Chondrocyte (in vitro differentiated cells): Measurements from ENCODE around the gene PRELP. TPM values are rescaled to one million over a fixed set of nuclear protein-coding genes. Genes with fewer than 3 reads are reported as not detected.

Source experiments
- DNase-seq: peaks from one replicate; pipeline ENCODE4 v3.0.0; 2021; ENCODE audit warnings: mixed read lengths, low spot score
- H3K27ac Mint-ChIP-seq: one replicate; pipeline ENCODE4 v1.8.0; 2021; ENCODE audit warnings: mild to moderate bottlenecking, moderate library complexity, mixed read lengths; ENCODE audit not compliant: unreplicated experiment
- H3K27me3 Mint-ChIP-seq: 2 replicates; pipeline ENCODE4 v1.8.0; 2021; ENCODE audit warnings: low read depth, mixed read lengths
- H3K36me3 Mint-ChIP-seq: 2 replicates; pipeline ENCODE4 v1.8.0; 2021; ENCODE audit warnings: low read depth, mixed read lengths
- H3K4me1 Mint-ChIP-seq: 2 replicates; pipeline ENCODE4 v1.8.0; 2021; ENCODE audit warnings: low read depth, mild to moderate bottlenecking, mixed read lengths
- H3K4me3 Mint-ChIP-seq: one replicate; pipeline ENCODE4 v1.8.0; 2021; ENCODE audit warnings: mild to moderate bottlenecking, moderate library complexity, mixed read lengths; ENCODE audit not compliant: unreplicated experiment
- H3K9me3 Mint-ChIP-seq: 2 replicates; pipeline ENCODE4 v1.8.0; 2021; ENCODE audit warnings: low read depth, mixed read lengths
- total RNA-seq: library from RNA; stranded (reverse); gene quantifications from 3 replicates; pipeline ENCODE4 v1.2.1, GENCODE V29; 2021
- TF ChIP-seq, protein P1 (sequence below): fragments of 200-600 bp; sonication (generic); IDR thresholded peaks from 2 replicates; pipeline ENCODE4 v1.5.0; 2021; ENCODE audit warnings: antibody characterized with exemption, mild to moderate bottlenecking, moderate library complexity

Gene PRELP
- total RNA-seq, 1 donor from 2014 or later, result 33.7 TPM

DNA sequence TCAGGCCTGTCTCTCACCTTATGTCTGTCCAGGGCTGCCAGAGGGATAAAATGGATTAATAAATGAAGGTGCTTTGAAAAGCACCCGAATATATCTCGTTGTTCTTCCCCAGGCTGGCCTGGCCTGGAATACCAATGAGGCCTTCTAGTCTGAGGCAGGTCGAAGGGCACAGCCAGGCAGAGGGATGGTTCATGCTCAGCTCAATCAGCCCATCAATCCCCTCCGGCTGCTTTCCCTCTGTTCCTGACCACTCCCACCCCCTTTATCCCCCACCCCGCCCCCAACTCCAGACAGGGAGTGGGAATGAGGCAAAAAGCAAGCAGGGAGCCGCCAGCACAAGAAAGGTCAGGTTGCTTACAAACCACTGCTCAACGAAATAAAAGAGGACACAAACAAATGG lies 40.0 kb upstream of the PRELP start:
- Mint-ChIP-seq H3K9me3 (no peaks in the 10 kb centered on the region), H3K36me3 (no peaks in the 10 kb centered on the region), H3K4me3 (no peak overlapping the region), H3K4me1 (peaks cover 16% of the 10 kb centered on the region), H3K27me3 (peaks cover 10% of the 10 kb centered on the region), H3K27ac (no peak overlapping the region)
- no peak for DNase-seq
- TF ChIP-seq, protein P1, sequence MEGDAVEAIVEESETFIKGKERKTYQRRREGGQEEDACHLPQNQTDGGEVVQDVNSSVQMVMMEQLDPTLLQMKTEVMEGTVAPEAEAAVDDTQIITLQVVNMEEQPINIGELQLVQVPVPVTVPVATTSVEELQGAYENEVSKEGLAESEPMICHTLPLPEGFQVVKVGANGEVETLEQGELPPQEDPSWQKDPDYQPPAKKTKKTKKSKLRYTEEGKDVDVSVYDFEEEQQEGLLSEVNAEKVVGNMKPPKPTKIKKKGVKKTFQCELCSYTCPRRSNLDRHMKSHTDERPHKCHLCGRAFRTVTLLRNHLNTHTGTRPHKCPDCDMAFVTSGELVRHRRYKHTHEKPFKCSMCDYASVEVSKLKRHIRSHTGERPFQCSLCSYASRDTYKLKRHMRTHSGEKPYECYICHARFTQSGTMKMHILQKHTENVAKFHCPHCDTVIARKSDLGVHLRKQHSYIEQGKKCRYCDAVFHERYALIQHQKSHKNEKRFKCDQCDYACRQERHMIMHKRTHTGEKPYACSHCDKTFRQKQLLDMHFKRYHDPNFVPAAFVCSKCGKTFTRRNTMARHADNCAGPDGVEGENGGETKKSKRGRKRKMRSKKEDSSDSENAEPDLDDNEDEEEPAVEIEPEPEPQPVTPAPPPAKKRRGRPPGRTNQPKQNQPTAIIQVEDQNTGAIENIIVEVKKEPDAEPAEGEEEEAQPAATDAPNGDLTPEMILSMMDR, result no peak

- no peak for DNase-seq
- no peak overlapping the region for H3K27ac Mint-ChIP-seq
- no peaks in the 10 kb centered on the region for H3K36me3 Mint-ChIP-seq
- H3K9me3 Mint-ChIP-seq, result no peaks in the 10 kb centered on the region
- H3K27me3 Mint-ChIP-seq, result peaks cover 5% of the 10 kb centered on the region
- H3K4me1 Mint-ChIP-seq, result peaks cover 35% of the 10 kb centered on the region
- TF ChIP-seq, protein P1, result no peak
- H3K4me3 Mint-ChIP-seq, result no peak overlapping the region
Measured at GRCh38 chr1:203437696-203438315, 37.8 kb upstream of the PRELP start.

DNA sequence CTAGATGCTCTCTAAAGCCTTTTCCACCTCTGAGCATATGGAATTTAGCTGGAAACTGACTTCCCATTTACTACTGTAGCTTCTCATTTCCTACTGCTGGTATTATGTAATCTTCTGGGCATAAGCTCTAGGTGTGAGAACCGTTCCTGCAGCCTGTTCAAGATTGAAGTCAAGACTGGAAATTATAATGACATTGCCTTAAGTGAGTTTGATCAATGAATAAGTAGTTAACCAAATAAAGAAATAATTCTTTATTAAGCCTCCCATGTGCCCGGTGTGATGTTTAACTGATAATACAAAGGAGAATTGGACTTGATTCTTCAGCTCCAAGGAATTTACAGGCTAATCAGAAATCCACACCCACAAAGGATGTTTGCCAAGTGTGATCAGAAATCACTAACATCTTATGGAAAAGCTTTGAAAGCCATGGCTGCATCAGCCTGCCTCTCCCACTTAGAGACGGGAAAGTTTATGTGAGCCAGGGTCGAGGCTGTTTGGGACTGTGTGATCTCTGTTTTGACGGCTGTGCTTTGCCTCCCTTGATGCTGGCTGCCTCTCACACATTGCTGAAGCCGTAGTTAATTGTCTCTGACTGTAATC lies 36.4 kb upstream of the PRELP start:
- H3K9me3 Mint-ChIP-seq, result no peaks in the 10 kb centered on the region
- H3K27ac Mint-ChIP-seq, result no peak overlapping the region
- H3K27me3 Mint-ChIP-seq, result peaks cover 1% of the 10 kb centered on the region
- peaks cover 41% of the 10 kb centered on the region for H3K4me1 Mint-ChIP-seq
- no peak for DNase-seq
- no peaks in the 10 kb centered on the region for H3K36me3 Mint-ChIP-seq
- TF ChIP-seq, protein P1, result no peak
- no peak overlapping the region for H3K4me3 Mint-ChIP-seq

GRCh38 chr1:203440771-203441170 lies 34.8 kb upstream of the PRELP start:
- Mint-ChIP-seq H3K4me1 (peaks cover 41% of the 10 kb centered on the region), H3K4me3 (no peak overlapping the region), H3K27ac (peak overlapping the region; percentile 64), H3K36me3 (peaks cover 2% of the 10 kb centered on the region), H3K27me3 (no peaks in the 10 kb centered on the region), H3K9me3 (peaks cover 5% of the 10 kb centered on the region)
- no peak for DNase-seq
- TF ChIP-seq, protein P1, result peak; percentile 82

GRCh38 chr1:203441766-203442165 lies 33.8 kb upstream of the PRELP start:
- H3K4me1 Mint-ChIP-seq, result peaks cover 47% of the 10 kb centered on the region
- H3K27ac Mint-ChIP-seq, result peak overlapping the region; percentile 28
- no peak overlapping the region for H3K4me3 Mint-ChIP-seq
- peaks cover 5% of the 10 kb centered on the region for H3K9me3 Mint-ChIP-seq
- peaks cover 2% of the 10 kb centered on the region for H3K36me3 Mint-ChIP-seq
- H3K27me3 Mint-ChIP-seq, result no peaks in the 10 kb centered on the region
- DNase-seq, result no peak
- TF ChIP-seq, protein P1, result no peak
